ENCODE results near the gene LDHB.
A peak's percentile ranks its signal among the peaks of the same experiment; 100 is the strongest.

Gene LDHB

DNA sequence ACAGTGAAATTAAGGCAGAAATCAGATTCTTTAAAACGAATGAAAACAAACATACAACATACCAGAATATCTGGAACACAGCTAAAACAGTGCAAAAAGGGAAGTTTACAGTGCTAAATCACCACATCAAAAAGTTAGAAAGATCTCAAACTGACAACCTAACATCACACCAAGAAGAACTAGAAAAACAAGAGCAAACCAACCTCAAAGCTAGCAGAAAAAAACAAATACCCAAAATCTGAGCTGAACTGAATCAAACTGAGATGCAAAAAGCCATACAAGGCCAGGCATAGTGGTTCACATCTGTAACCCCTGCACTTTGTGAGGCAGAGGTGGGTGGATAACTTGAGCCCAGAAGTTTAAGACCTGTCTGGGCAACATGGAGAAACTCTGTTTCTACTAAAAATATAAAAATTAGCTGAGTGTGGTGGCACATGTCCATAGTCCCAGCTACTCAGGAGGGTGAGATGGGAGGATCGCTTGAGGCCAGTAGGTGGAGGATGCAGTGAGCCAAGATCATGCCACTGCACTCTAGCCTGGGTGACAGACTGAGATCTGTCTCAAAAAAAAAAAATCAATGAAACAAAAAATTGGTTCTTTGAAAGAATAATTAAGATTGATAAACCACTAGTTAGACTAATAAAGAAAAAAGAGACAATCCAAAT lies 33.2 kb upstream of the LDHB start:
- no peak overlapping the region for H3K4me2 ChIP-seq (ENCODE audit: low read length)
- no peaks in the 10 kb centered on the region for H3K9me3 ChIP-seq (ENCODE audit: insufficient read depth, low read length)
- no peaks in the 10 kb centered on the region for H3K27me3 ChIP-seq (ENCODE audit: low read depth, low read length)
- H3K36me3 ChIP-seq (replicated peaks; ENCODE audit: low read depth, low read length), result no peaks in the 10 kb centered on the region
- H2AFZ ChIP-seq (ENCODE audit: low read depth, low read length), result no peak overlapping the region
- H3K4me1 ChIP-seq (ENCODE audit: low read length), result no peaks in the 10 kb centered on the region
- no peaks in the 10 kb centered on the region for H4K20me1 ChIP-seq (ENCODE audit: insufficient read depth, low read length)
- H3K4me3 ChIP-seq (ENCODE audit: low read length), result no peak overlapping the region
- TF ChIP-seq EZH2phosphoT487 (IDR thresholded peaks at IDR 0.05; ENCODE audit: low read depth), result no peak
- TF ChIP-seq, protein P1, sequence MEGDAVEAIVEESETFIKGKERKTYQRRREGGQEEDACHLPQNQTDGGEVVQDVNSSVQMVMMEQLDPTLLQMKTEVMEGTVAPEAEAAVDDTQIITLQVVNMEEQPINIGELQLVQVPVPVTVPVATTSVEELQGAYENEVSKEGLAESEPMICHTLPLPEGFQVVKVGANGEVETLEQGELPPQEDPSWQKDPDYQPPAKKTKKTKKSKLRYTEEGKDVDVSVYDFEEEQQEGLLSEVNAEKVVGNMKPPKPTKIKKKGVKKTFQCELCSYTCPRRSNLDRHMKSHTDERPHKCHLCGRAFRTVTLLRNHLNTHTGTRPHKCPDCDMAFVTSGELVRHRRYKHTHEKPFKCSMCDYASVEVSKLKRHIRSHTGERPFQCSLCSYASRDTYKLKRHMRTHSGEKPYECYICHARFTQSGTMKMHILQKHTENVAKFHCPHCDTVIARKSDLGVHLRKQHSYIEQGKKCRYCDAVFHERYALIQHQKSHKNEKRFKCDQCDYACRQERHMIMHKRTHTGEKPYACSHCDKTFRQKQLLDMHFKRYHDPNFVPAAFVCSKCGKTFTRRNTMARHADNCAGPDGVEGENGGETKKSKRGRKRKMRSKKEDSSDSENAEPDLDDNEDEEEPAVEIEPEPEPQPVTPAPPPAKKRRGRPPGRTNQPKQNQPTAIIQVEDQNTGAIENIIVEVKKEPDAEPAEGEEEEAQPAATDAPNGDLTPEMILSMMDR (IDR thresholded peaks at IDR 0.05; ENCODE audit: low read depth, low read length), result no peak
- no peak overlapping the region for H3K27ac ChIP-seq (ENCODE audit: low read length)
- H3K9ac ChIP-seq (ENCODE audit: low read length), result no peak overlapping the region
- H3K79me2 ChIP-seq (ENCODE audit: low read length), result no peaks in the 10 kb centered on the region

DNA sequence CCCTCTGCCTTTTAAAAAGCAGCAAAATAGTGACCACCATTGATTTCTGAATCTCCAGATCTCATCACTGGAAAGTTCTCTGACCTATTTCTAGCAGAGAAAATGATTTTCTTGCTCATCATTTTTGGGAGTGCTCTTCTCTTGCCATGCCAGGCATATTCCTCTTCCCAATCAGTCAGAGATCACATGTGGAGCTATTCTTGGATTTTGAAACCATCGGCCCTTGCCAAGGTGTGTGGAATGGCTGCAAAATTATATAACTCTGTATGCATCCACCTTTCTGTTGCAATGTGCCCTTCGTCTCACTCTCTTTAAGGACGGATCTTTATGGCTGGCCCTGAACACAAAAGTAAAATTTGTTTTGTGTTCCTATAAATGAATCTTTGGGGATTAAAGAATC lies 25.5 kb upstream of the LDHB start:
- Histone ChIP-seq H3K27me3 (ENCODE audit: low read depth, low read length) (no peaks in the 10 kb centered on the region; the same call in 1 of the 2 replicates), H3K9ac (ENCODE audit: low read length) (no peak overlapping the region), H2AFZ (ENCODE audit: low read depth, low read length) (no peak overlapping the region), H3K4me1 (ENCODE audit: low read length) (peaks cover 14% of the 10 kb centered on the region), H3K27ac (ENCODE audit: low read length) (no peak overlapping the region), H3K4me2 (ENCODE audit: low read length) (no peak overlapping the region), H3K9me3 (ENCODE audit: insufficient read depth, low read length) (no peaks in the 10 kb centered on the region), H3K36me3 (replicated peaks; ENCODE audit: low read depth, low read length) (no peaks in the 10 kb centered on the region), H3K4me3 (ENCODE audit: low read length) (no peak overlapping the region), H3K79me2 (ENCODE audit: low read length) (no peaks in the 10 kb centered on the region), H4K20me1 (ENCODE audit: insufficient read depth, low read length) (no peaks in the 10 kb centered on the region)
- TF ChIP-seq, protein P1 (IDR thresholded peaks at IDR 0.05; ENCODE audit: low read depth, low read length), result no peak
- no peak for TF ChIP-seq EZH2phosphoT487 (IDR thresholded peaks at IDR 0.05; ENCODE audit: low read depth)

DNA sequence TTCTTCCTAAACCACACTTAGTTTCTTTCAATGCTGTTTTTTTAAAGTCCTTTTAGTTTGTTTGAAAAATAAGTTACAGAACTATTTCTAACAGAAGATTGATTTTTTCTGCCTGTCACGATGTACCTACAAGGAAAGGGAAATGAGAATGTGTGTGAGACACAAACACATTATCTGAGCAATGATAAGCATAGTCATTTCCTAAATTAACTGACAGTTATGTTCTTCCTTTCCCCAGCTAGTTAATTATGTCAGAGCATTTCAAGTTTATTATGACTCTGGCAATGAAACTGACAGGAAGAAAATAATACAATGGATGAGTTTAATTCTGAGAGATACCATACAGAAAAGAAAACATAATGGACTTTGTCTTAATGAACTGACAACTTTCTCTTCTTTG lies 21.3 kb upstream of the LDHB start:
- Histone ChIP-seq H3K79me2 (ENCODE audit: low read length) (no peaks in the 10 kb centered on the region), H3K4me1 (ENCODE audit: low read length) (peaks cover 14% of the 10 kb centered on the region), H3K4me2 (ENCODE audit: low read length) (peak overlapping the region; percentile 19; the same call in 1 of the 2 replicates), H3K4me3 (ENCODE audit: low read length) (no peak overlapping the region), H2AFZ (ENCODE audit: low read depth, low read length) (no peak overlapping the region), H3K9me3 (ENCODE audit: insufficient read depth, low read length) (no peaks in the 10 kb centered on the region), H4K20me1 (ENCODE audit: insufficient read depth, low read length) (no peaks in the 10 kb centered on the region), H3K9ac (ENCODE audit: low read length) (no peak overlapping the region), H3K27me3 (ENCODE audit: low read depth, low read length) (peaks cover 3% of the 10 kb centered on the region; the same call in 1 of the 2 replicates), H3K36me3 (replicated peaks; ENCODE audit: low read depth, low read length) (no peaks in the 10 kb centered on the region), H3K27ac (ENCODE audit: low read length) (no peak overlapping the region)
- TF ChIP-seq, protein P1 (IDR thresholded peaks at IDR 0.05; ENCODE audit: low read depth, low read length), result no peak
- no peak for TF ChIP-seq EZH2phosphoT487 (IDR thresholded peaks at IDR 0.05; ENCODE audit: low read depth)

DNA sequence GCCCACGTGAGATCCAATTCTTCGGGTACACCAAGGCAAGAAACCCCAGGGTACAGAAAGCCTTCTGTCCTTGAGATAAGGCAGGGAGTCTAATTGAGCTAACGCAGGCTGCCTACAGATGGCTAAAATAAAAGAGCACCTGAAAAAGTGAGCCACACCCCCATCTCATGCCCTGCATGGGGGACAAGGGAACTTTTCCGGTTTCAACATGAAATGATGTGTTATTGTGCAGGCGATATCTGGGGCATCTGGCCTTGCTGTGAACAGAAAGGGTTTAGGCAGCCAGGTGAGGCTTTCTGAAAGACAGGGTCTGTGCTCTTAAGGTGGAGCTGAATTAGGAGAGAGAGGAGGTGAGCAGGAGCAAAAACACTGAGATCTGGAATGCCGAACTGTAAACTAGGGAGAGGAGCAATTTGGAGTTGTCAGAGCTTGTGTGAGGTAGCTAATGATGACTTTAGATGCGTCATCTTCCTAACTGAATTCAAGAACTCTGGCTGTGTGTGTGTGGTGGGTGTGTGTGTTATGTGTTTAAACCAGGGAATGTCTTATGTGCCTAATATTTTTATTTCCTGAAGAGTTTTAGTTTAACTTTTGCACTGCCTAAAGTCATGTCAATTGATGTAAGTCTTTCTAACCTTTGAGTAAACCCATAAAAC lies 20.1 kb upstream of the LDHB start:
- Histone ChIP-seq H2AFZ (ENCODE audit: low read depth, low read length) (no peak overlapping the region), H3K36me3 (replicated peaks; ENCODE audit: low read depth, low read length) (no peaks in the 10 kb centered on the region), H3K79me2 (ENCODE audit: low read length) (no peaks in the 10 kb centered on the region), H3K27ac (ENCODE audit: low read length) (no peak overlapping the region), H3K27me3 (ENCODE audit: low read depth, low read length) (peaks cover 3% of the 10 kb centered on the region; the same call in 1 of the 2 replicates), H3K4me1 (ENCODE audit: low read length) (peaks cover 14% of the 10 kb centered on the region), H3K4me3 (ENCODE audit: low read length) (no peak overlapping the region), H3K9ac (ENCODE audit: low read length) (no peak overlapping the region), H3K4me2 (ENCODE audit: low read length) (no peak overlapping the region), H3K9me3 (ENCODE audit: insufficient read depth, low read length) (no peaks in the 10 kb centered on the region), H4K20me1 (ENCODE audit: insufficient read depth, low read length) (no peaks in the 10 kb centered on the region)
- TF ChIP-seq, protein P1 (IDR thresholded peaks at IDR 0.05; ENCODE audit: low read depth, low read length), result no peak
- TF ChIP-seq EZH2phosphoT487 (IDR thresholded peaks at IDR 0.05; ENCODE audit: low read depth), result no peak
